OCI-LY3 (cell line): Measurements from ENCODE around the gene TSPAN7.

ENCODE experiments used
- EZH2phosphoT487 ChIP-seq: fragments of 200-600 bp; shearing (Covaris generic); IDR thresholded peaks from 2 replicates; pipeline ENCODE4 v1.6.1; 2018; ENCODE audit warnings: antibody characterized with exemption, mixed run types, low read depth
- TF ChIP-seq, protein P1 (sequence below): fragments of 200-600, 300-600 bp; sonication (generic); IDR thresholded peaks from 2 replicates; pipeline ENCODE4 v1.5.1; 2014; ENCODE audit warnings: antibody characterized with exemption, low read length, low read depth

DNA sequence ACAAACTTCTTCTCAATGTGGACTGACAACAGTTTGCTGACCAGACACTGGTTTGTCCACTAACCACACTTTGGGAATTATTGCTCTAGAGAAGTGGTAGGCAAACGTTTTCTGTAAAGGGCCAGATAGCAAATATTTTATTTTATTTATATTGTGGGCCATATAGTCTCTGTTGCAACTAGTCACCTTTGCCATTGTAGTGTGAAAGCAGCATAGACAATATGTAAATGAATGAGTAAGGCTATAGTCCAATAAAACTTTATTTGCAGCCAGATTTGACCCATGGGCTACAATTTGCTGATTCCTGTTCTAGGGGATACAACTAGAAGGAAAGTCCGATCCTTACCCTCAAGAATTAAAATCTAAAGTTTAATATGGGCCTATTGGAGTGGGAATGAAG lies 14.5 kb downstream of the TSPAN7 start:
- TF ChIP-seq, protein P1, sequence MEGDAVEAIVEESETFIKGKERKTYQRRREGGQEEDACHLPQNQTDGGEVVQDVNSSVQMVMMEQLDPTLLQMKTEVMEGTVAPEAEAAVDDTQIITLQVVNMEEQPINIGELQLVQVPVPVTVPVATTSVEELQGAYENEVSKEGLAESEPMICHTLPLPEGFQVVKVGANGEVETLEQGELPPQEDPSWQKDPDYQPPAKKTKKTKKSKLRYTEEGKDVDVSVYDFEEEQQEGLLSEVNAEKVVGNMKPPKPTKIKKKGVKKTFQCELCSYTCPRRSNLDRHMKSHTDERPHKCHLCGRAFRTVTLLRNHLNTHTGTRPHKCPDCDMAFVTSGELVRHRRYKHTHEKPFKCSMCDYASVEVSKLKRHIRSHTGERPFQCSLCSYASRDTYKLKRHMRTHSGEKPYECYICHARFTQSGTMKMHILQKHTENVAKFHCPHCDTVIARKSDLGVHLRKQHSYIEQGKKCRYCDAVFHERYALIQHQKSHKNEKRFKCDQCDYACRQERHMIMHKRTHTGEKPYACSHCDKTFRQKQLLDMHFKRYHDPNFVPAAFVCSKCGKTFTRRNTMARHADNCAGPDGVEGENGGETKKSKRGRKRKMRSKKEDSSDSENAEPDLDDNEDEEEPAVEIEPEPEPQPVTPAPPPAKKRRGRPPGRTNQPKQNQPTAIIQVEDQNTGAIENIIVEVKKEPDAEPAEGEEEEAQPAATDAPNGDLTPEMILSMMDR, result no peak
- TF ChIP-seq EZH2phosphoT487, result no peak
